Activated naive CD4-positive, alpha-beta T cell treated with anti-CD3 and anti-CD28 coated beads for 36 hours (primary cell): ENCODE results near the gene BMPR2. TPM values are rescaled to one million over a fixed set of nuclear protein-coding genes. Genes with fewer than 3 reads are reported as not detected.
"Not testable (repeated sequence)": the region's sequence is repeated elsewhere in the genome, so short reads cannot be mapped to it uniquely, and the experiment has no call there.

Experiments used
- CTCF ChIA-PET: fragments of 350-600 bp; sonication (Branson Sonifier 250); formaldehyde crosslinking; loops from one replicate; lab custom pipeline; 2021; ENCODE audit warnings: antibody characterized with exemption; lab: Charles Lee
- DNase-seq: peaks from one replicate; pipeline ENCODE4 v3.0.0-alpha.2; 2020
- H3K27ac Mint-ChIP-seq: one replicate; pipeline ENCODE4 v1.8.0; 2021; ENCODE audit warnings: mild to moderate bottlenecking, mixed read lengths
- H3K27me3 Mint-ChIP-seq: one replicate; pipeline ENCODE4 v1.8.0; 2021; ENCODE audit warnings: low read depth, mixed read lengths
- H3K36me3 Mint-ChIP-seq: one replicate; pipeline ENCODE4 v1.8.0; 2021; ENCODE audit warnings: low read depth, mixed read lengths
- H3K4me1 Mint-ChIP-seq: one replicate; pipeline ENCODE4 v1.8.0; 2021; ENCODE audit warnings: low read depth, mixed read lengths
- H3K4me3 Mint-ChIP-seq: one replicate; pipeline ENCODE4 v1.8.0; 2021; ENCODE audit warnings: mild to moderate bottlenecking, moderate library complexity, mixed read lengths
- H3K9me3 Mint-ChIP-seq: one replicate; pipeline ENCODE4 v1.8.0; 2021; ENCODE audit warnings: mixed read lengths
- intact Hi-C: fragments of 100-400 bp; cut with micrococcal nuclease; formaldehyde crosslinking; loops from one replicate; pipeline ENCODE4 v1.15.1; 2023
- total RNA-seq, 2 experiments: library from RNA; stranded (reverse); gene quantifications; one replicate each; pipeline ENCODE4 v1.2.3, GENCODE V29; 2021

Gene BMPR2
- total RNA-seq, 2 experiments from 2014 or later, result 4.2 to 5.5 TPM

DNA sequence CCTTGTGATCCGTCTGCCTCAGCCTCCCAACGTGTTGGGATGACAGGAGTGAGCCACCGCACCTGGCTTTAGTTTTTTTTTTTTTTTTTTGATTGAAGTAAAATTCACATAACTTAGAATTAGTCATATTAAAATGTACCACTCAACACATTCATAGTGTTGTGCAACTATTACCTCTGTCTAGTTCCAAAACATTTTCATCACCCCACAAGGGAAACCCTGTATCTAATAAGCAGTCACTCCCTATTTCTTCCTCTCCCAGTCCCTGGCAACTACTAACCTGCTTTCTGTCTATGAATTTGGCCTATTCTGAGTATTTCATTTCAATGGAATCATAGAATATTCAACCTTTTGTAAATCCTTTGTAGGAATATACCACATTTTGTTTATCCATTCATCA is 134.8 kb downstream of the BMPR2 start:
- Mint-ChIP-seq H3K27me3 (no peaks in the 10 kb centered on the region), H3K36me3 (no peaks in the 10 kb centered on the region), H3K4me3 (no peak overlapping the region), H3K27ac (no peak overlapping the region), H3K4me1 (no peaks in the 10 kb centered on the region), H3K9me3 (no peaks in the 10 kb centered on the region)
- intact Hi-C loops, result no loop called here
- CTCF ChIA-PET, result no interaction called here
- no peak for DNase-seq

- no peak for DNase-seq
These were observed 136.0 kb downstream of the BMPR2 start for GRCh38 chr2:202512176-202512575.

GRCh38 chr2:202514732-202515131 is 138.6 kb downstream of the BMPR2 start:
- H3K36me3 Mint-ChIP-seq, result peaks cover under 1% of the 10 kb centered on the region
- CTCF ChIA-PET, result no interaction called here
- H3K4me1 Mint-ChIP-seq, result no peaks in the 10 kb centered on the region
- H3K4me3 Mint-ChIP-seq, result no peak overlapping the region
- H3K9me3 Mint-ChIP-seq, result no peaks in the 10 kb centered on the region
- no peak overlapping the region for H3K27ac Mint-ChIP-seq
- H3K27me3 Mint-ChIP-seq, result no peaks in the 10 kb centered on the region
- DNase-seq, result no peak
- intact Hi-C loops, result no loop called here

More at GRCh38 chr2:202512176-202512575, 136.0 kb downstream of the BMPR2 start:
- no peak overlapping the region for H3K4me3 Mint-ChIP-seq
- no peaks in the 10 kb centered on the region for H3K9me3 Mint-ChIP-seq
- no peaks in the 10 kb centered on the region for H3K27me3 Mint-ChIP-seq
- H3K27ac Mint-ChIP-seq, result no peak overlapping the region
- no peaks in the 10 kb centered on the region for H3K36me3 Mint-ChIP-seq
- H3K4me1 Mint-ChIP-seq, result no peaks in the 10 kb centered on the region
- intact Hi-C loops, result no loop called here
- CTCF ChIA-PET, result no interaction called here

DNA sequence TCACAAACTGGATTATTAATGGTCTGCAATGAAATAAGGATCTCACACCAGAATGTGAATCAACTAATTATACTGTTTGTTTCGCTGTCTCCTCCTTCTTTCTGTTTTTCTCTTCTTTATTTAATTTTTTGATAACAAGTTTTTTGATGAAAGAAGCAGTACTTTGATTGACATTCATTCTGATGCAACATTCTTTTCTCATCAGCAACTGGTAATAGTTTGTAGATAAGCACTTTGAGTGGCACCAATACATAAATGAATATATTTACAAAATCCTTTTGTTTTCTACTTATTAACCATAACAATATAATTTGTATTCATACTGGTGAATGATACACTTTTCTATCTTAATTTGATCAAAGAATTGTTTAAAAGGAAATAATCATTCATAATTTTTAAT is 143.3 kb downstream of the BMPR2 start:
- DNase-seq, result no peak
- CTCF ChIA-PET, result no interaction called here
- H3K4me1 Mint-ChIP-seq, result no peaks in the 10 kb centered on the region
- H3K9me3 Mint-ChIP-seq, result no peaks in the 10 kb centered on the region
- no peaks in the 10 kb centered on the region for H3K27me3 Mint-ChIP-seq
- intact Hi-C loops, result no loop called here
- peaks cover 12% of the 10 kb centered on the region for H3K36me3 Mint-ChIP-seq
- H3K4me3 Mint-ChIP-seq, result no peak overlapping the region
- no peak overlapping the region for H3K27ac Mint-ChIP-seq

DNA sequence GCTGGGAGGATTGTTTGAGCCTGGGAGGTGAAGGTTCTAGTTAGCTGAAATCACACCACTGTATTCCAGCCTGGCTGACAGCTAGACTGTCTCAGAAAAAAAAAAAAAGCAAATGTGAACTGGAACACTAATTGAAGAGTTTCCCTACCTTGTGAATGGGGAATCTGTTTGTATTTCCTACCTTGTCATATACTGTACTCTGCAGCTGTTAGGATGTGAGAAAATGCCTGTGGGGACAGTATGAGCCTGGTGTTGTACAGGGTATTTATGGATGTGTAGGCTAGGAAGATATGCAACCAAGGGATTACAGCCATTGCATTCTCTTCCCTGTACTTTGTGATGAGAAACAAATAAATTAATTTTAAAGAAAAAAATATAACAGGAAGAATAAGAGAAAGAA is 145.3 kb downstream of the BMPR2 start:
- no peaks in the 10 kb centered on the region for H3K4me1 Mint-ChIP-seq
- no peaks in the 10 kb centered on the region for H3K27me3 Mint-ChIP-seq
- H3K27ac Mint-ChIP-seq, result no peak overlapping the region
- peaks cover 12% of the 10 kb centered on the region for H3K36me3 Mint-ChIP-seq
- no peak for DNase-seq
- H3K9me3 Mint-ChIP-seq, result no peaks in the 10 kb centered on the region
- intact Hi-C loops, result no loop called here
- H3K4me3 Mint-ChIP-seq, result no peak overlapping the region
- CTCF ChIA-PET, result interaction anchor here (1.1 kb wide), 1 partner anchor 82 kb away, joined by 3 read pairs; no protein-coding TSS in a partner anchor

GRCh38 chr2:202529389-202529788 is 153.3 kb downstream of the BMPR2 start:
- H3K4me1 Mint-ChIP-seq, result peaks cover 17% of the 10 kb centered on the region
- no peaks in the 10 kb centered on the region for H3K36me3 Mint-ChIP-seq
- no peaks in the 10 kb centered on the region for H3K9me3 Mint-ChIP-seq
- no peaks in the 10 kb centered on the region for H3K27me3 Mint-ChIP-seq
- DNase-seq, result no peak
- intact Hi-C loops, result no loop called here
- CTCF ChIA-PET, result interaction anchor here (0.7 kb wide), 1 partner anchor 23 kb away, joined by 3 read pairs; no protein-coding TSS in a partner anchor
- H3K4me3 Mint-ChIP-seq, result no peak overlapping the region
- H3K27ac Mint-ChIP-seq, result no peak overlapping the region

DNA sequence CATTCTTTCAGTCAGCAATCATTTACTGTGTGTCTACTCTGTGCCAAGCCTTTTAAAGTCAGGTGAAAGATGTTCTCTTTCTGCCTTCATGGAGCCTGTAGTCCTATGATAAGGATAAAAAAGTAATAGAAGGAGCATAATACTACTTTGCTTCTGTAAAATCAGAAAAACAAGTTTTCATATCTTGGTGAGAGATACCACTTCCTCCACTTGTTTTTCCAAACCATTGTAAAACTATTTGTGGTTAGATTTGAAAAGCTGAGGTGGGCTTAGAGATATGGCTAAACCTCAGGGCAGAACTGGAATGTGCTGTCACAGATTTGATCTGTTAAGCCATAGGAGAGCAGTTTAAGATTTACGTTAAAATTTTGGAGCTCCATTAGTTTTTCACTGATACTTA is 153.9 kb downstream of the BMPR2 start:
- intact Hi-C loops, result no loop called here
- H3K36me3 Mint-ChIP-seq, result no peaks in the 10 kb centered on the region
- no peak overlapping the region for H3K4me3 Mint-ChIP-seq
- peaks cover 17% of the 10 kb centered on the region for H3K4me1 Mint-ChIP-seq
- no peak for DNase-seq
- CTCF ChIA-PET, result interaction anchor here (0.6 to 0.7 kb wide), 2 partner anchors 22 to 258 kb away, joined by 3 to 4 read pairs; no protein-coding TSS in a partner anchor
- H3K27ac Mint-ChIP-seq, result no peak overlapping the region
- no peaks in the 10 kb centered on the region for H3K27me3 Mint-ChIP-seq
- no peaks in the 10 kb centered on the region for H3K9me3 Mint-ChIP-seq

DNA sequence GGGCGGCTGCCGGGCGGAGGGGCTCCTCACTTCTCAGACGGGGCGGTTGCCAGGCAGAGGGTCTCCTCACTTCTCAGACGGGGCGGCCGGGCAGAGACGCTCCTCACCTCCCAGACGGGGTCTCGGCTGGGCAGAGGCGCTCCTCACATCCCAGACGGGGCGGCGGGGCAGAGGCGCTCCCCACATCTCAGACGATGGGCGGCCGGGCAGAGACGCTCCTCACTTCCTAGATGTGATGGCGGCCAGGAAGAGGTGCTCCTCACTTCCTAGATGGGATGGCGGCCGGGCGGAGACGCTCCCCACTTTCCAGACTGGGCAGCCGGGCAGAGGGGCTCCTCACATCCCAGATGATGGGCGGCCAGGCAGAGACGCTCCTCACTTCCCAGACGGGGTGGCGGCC is 159.2 kb downstream of the BMPR2 start:
- CTCF ChIA-PET, H3K9me3 Mint-ChIP-seq, H3K4me1 Mint-ChIP-seq, H3K27me3 Mint-ChIP-seq, H3K4me3 Mint-ChIP-seq, H3K27ac Mint-ChIP-seq, intact Hi-C loops, H3K36me3 Mint-ChIP-seq, DNase-seq: not testable (repeated sequence)

DNA sequence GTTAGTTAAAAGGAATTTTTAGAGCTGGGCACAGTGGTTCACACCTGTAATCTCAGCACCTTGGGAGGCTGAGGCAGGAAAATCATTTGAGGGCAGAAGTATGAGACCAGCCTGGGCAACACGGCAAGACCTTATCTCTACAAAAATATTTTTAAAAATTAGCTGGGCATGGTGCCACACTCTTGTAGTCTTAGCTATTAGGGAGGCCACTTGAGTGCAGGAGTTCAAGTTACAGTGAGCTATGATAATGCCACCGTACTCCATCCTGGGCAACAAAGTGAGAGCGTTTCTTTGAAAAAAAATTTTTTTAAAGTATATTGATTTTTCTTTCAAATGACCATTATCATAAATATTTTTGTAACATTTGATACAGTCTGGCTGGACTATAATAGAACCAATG is 165.0 kb downstream of the BMPR2 start:
- CTCF ChIA-PET, result no interaction called here
- Mint-ChIP-seq H3K4me3 (no peak overlapping the region), H3K36me3 (no peaks in the 10 kb centered on the region), H3K4me1 (peaks cover 6% of the 10 kb centered on the region), H3K27ac (no peak overlapping the region), H3K27me3 (no peaks in the 10 kb centered on the region), H3K9me3 (no peaks in the 10 kb centered on the region)
- intact Hi-C loops, result no loop called here
- no peak for DNase-seq

- no peak for DNase-seq
- Mint-ChIP-seq H3K27ac (no peak overlapping the region), H3K4me1 (peaks cover 6% of the 10 kb centered on the region), H3K9me3 (no peaks in the 10 kb centered on the region), H3K27me3 (no peaks in the 10 kb centered on the region), H3K4me3 (no peak overlapping the region), H3K36me3 (no peaks in the 10 kb centered on the region)
- intact Hi-C loops, result no loop called here
- CTCF ChIA-PET, result no interaction called here
These were observed 166.0 kb downstream of the BMPR2 start for GRCh38 chr2:202542142-202542541.

DNA sequence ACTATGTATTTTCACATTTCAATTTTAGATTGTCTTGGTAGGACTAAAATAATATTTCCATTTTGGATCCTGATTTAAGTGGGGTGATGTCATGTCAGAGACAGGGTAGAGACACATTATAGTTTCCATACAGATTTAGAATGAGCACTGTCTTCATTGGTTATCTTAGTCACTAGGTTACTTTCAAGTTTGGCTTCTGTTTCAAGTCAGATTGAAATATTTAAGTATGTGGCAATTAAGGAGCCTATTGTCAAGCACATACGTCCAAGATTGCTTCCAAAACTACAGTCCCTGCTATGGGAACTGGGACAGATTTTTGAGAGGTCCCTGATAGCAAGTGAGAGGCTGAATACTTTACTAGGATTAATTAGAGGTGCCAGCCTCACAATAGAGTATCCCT is 169.4 kb downstream of the BMPR2 start:
- intact Hi-C loops, result no loop called here
- Mint-ChIP-seq H3K4me3 (no peak overlapping the region), H3K27me3 (no peaks in the 10 kb centered on the region), H3K36me3 (peaks cover 1% of the 10 kb centered on the region), H3K4me1 (peaks cover 6% of the 10 kb centered on the region), H3K27ac (no peak overlapping the region), H3K9me3 (no peaks in the 10 kb centered on the region)
- DNase-seq, result no peak
- CTCF ChIA-PET, result no interaction called here

DNA sequence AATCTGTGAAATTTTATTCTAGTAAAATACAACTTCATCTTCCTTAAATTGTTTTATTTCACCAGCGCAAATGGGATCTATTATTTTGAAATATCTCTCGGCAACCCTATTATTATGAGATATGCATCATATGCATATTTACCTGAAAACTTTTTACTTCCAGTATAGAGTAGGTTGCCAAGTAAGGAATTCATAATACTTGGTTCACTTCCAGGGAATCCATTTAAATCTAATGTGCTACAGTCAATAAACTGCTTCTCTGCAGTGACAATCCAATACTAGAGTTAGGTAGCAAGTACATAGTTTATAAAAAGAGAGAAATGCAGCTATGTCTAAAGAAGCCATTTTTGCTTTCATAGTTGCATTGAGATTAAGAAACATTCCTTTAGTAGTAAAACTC is 169.8 kb downstream of the BMPR2 start:
- Mint-ChIP-seq H3K27me3 (no peaks in the 10 kb centered on the region), H3K4me1 (peaks cover 6% of the 10 kb centered on the region), H3K36me3 (peaks cover 1% of the 10 kb centered on the region), H3K9me3 (no peaks in the 10 kb centered on the region), H3K27ac (no peak overlapping the region), H3K4me3 (no peak overlapping the region)
- no peak for DNase-seq
- intact Hi-C loops, result no loop called here
- CTCF ChIA-PET, result no interaction called here

DNA sequence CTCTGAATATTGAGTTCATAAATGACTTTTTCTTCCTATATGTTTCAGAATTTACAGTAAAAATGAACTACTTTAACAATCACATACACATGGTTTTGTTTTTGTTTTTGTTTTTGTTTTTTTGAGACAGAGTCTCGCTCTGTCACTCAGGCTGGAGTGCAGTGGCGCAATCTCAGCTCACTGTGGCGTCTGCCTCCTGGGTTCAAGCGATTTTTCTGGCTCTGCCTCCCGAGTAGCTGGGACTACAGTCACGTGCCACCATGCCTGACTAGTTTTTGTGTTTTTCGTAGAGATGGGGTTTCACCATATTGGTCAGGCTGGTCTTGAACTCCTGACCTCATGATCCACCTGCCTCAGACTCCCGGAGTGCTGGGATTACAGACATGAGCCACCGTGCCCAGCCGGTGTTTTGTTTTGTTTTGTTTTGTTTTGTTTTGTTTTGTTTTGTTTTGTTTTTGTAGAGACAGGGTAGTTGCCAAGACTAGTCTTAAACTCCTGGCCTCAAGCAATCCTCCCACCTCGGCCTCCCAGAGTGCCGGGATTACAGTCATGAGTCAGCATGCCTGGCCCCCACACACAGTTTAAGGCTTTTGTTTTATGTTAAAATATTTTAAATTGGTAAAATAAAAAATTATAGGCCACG is 170.5 kb downstream of the BMPR2 start:
- CTCF ChIA-PET, DNase-seq, H3K4me1 Mint-ChIP-seq, H3K27me3 Mint-ChIP-seq, H3K9me3 Mint-ChIP-seq, H3K36me3 Mint-ChIP-seq, intact Hi-C loops, H3K27ac Mint-ChIP-seq, H3K4me3 Mint-ChIP-seq: not testable (repeated sequence)
